Measurements from ENCODE around the gene NETO1. TPM values are rescaled to one million over a fixed set of nuclear protein-coding genes. Genes with fewer than 3 reads are reported as not detected.

The NETO1 gene
- total RNA-seq, 1 experiment from 2014 or later: 0.82 TPM

DNA sequence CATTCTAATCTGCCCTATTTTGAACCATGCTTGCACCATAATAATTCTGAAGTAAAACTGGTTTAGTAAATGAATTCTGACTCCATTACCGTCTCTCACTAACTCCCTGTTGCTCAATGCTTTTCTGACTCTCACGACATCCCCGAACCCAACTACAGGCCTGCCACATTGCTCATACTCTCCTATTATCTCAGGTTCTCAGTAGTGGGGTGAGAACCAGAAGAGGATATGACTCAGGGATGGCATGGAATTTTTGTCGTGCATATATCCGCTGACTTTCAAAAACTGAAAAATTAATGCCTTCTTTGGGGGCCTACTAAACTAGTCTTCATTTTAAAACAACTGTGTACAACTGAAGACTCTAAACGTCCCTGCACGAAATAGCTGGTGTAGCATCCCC, 34.3 kb downstream of the NETO1 start:
- POLR2A ChIA-PET: interaction anchor here (0.6 to 2.3 kb wide), 3 partner anchors 14 to 227 kb away, joined by 4 to 5 read pairs (median 4); no protein-coding TSS in a partner anchor
- H3K4me3 Mint-ChIP-seq (ENCODE audit: unreplicated experiment): no peak overlapping the region
- peaks cover 12% of the 10 kb centered on the region for H3K9me3 Mint-ChIP-seq (ENCODE audit: unreplicated experiment)
- no TSS peak for BruUV-seq (replicated peaks)
- H3K4me1 Mint-ChIP-seq (ENCODE audit: insufficient read depth, unreplicated experiment): peaks cover 22% of the 10 kb centered on the region
- peak overlapping the region; percentile 1 for H3K27ac Mint-ChIP-seq (ENCODE audit: low read depth, unreplicated experiment)
- no peaks in the 10 kb centered on the region for H3K27me3 Mint-ChIP-seq (ENCODE audit: insufficient read depth, unreplicated experiment)
- intact Hi-C loops (cut with micrococcal nuclease): loop anchor here (5.0 kb wide), 2 partner anchors 174 to 304 kb away; no protein-coding TSS in a partner anchor
- CTCF ChIA-PET: interaction anchor here (0.7 kb wide), 1 partner anchor 132 kb away, joined by 3 read pairs; no protein-coding TSS in a partner anchor
- peak; percentile 79 for DNase-seq (ENCODE audit: unreplicated experiment)
- TF ChIP-seq, protein P1, sequence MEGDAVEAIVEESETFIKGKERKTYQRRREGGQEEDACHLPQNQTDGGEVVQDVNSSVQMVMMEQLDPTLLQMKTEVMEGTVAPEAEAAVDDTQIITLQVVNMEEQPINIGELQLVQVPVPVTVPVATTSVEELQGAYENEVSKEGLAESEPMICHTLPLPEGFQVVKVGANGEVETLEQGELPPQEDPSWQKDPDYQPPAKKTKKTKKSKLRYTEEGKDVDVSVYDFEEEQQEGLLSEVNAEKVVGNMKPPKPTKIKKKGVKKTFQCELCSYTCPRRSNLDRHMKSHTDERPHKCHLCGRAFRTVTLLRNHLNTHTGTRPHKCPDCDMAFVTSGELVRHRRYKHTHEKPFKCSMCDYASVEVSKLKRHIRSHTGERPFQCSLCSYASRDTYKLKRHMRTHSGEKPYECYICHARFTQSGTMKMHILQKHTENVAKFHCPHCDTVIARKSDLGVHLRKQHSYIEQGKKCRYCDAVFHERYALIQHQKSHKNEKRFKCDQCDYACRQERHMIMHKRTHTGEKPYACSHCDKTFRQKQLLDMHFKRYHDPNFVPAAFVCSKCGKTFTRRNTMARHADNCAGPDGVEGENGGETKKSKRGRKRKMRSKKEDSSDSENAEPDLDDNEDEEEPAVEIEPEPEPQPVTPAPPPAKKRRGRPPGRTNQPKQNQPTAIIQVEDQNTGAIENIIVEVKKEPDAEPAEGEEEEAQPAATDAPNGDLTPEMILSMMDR (IDR thresholded peaks at IDR 0.05; ENCODE audit: unreplicated experiment): no peak
- no peaks in the 10 kb centered on the region for H3K36me3 Mint-ChIP-seq (ENCODE audit: insufficient read depth, unreplicated experiment)

DNA sequence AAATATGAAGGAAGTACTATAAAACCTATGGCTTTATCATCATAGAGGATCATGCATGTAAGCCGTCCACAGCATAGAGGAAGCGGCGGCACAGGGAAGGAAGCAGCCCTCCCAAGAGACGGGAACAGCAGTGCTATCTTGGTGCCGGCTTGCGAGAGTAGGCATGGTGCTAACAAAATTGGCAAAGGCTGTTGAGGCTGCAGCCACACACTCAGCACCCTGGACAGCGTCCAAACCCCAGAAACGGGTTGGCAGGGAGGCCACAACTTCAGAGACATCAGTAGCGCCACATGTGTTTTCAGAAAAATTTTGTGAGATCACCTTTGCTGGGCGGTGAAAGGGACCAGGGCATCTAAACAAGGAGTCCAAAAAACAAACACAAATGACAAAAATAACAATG, 37.7 kb downstream of the NETO1 start:
- H3K27me3 Mint-ChIP-seq (ENCODE audit: insufficient read depth, unreplicated experiment): no peaks in the 10 kb centered on the region
- ChIA-PET POLR2A (no interaction called here), CTCF (interaction anchor here (0.6 kb wide), 1 partner anchor 1030 kb away, joined by 3 read pairs; no protein-coding TSS in a partner anchor)
- H3K36me3 Mint-ChIP-seq (ENCODE audit: insufficient read depth, unreplicated experiment): peaks cover 4% of the 10 kb centered on the region
- peak; percentile 73 for DNase-seq (ENCODE audit: unreplicated experiment)
- intact Hi-C loops (cut with micrococcal nuclease): loop anchor here (5.0 kb wide), 2 partner anchors 177 to 307 kb away; no protein-coding TSS in a partner anchor
- no TSS peak for BruUV-seq (replicated peaks)
- H3K27ac Mint-ChIP-seq (ENCODE audit: low read depth, unreplicated experiment): no peak overlapping the region
- H3K4me3 Mint-ChIP-seq (ENCODE audit: unreplicated experiment): no peak overlapping the region
- TF ChIP-seq, protein P1 (IDR thresholded peaks at IDR 0.05; ENCODE audit: unreplicated experiment): no peak
- H3K9me3 Mint-ChIP-seq (ENCODE audit: unreplicated experiment): peaks cover 2% of the 10 kb centered on the region
- peaks cover 22% of the 10 kb centered on the region for H3K4me1 Mint-ChIP-seq (ENCODE audit: insufficient read depth, unreplicated experiment)

GRCh38 chr18:72828601-72829000, 39.2 kb downstream of the NETO1 start:
- TF ChIP-seq, protein P1 (IDR thresholded peaks at IDR 0.05; ENCODE audit: unreplicated experiment): no peak
- DNase-seq (ENCODE audit: unreplicated experiment): no peak
- POLR2A ChIA-PET: no interaction called here
- peaks cover 4% of the 10 kb centered on the region for H3K36me3 Mint-ChIP-seq (ENCODE audit: insufficient read depth, unreplicated experiment)
- intact Hi-C loops (cut with micrococcal nuclease): no loop called here
- no TSS peak for BruUV-seq (replicated peaks)
- peaks cover 14% of the 10 kb centered on the region for H3K4me1 Mint-ChIP-seq (ENCODE audit: insufficient read depth, unreplicated experiment)
- no peaks in the 10 kb centered on the region for H3K9me3 Mint-ChIP-seq (ENCODE audit: unreplicated experiment)
- H3K27ac Mint-ChIP-seq (ENCODE audit: low read depth, unreplicated experiment): no peak overlapping the region
- H3K27me3 Mint-ChIP-seq (ENCODE audit: insufficient read depth, unreplicated experiment): no peaks in the 10 kb centered on the region
- H3K4me3 Mint-ChIP-seq (ENCODE audit: unreplicated experiment): no peak overlapping the region
- CTCF ChIA-PET: interaction anchor here (0.6 to 0.7 kb wide), 2 partner anchors 971 to 1288 kb away, joined by 3 read pairs; no protein-coding TSS in a partner anchor

DNA sequence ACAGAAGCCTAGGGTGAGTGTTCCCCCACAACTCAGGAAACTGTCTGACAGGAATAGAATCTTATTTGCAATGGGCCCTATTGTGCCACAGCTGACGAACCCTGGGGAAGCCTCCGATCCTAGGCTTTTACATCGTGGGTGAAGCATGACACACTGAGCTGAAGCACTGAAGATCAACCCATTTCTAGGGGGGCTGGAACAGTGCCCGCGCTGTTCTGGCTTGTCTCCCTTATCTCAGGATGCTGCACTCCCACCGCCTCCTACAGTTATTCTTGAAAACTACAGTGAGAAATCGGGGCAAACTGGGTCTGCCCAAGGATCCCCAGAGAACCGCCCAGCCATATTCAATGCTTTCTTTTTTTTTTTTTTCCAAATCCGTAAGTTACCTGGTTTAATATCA, 41.1 kb downstream of the NETO1 start:
- Mint-ChIP-seq H3K36me3 (ENCODE audit: insufficient read depth, unreplicated experiment) (peaks cover 4% of the 10 kb centered on the region), H3K27ac (ENCODE audit: low read depth, unreplicated experiment) (no peak overlapping the region), H3K4me1 (ENCODE audit: insufficient read depth, unreplicated experiment) (peaks cover 7% of the 10 kb centered on the region), H3K4me3 (ENCODE audit: unreplicated experiment) (no peak overlapping the region), H3K9me3 (ENCODE audit: unreplicated experiment) (no peaks in the 10 kb centered on the region), H3K27me3 (ENCODE audit: insufficient read depth, unreplicated experiment) (no peaks in the 10 kb centered on the region)
- POLR2A ChIA-PET: no interaction called here
- no TSS peak for BruUV-seq (replicated peaks)
- DNase-seq (ENCODE audit: unreplicated experiment): no peak
- TF ChIP-seq, protein P1 (IDR thresholded peaks at IDR 0.05; ENCODE audit: unreplicated experiment): no peak
- intact Hi-C loops (cut with micrococcal nuclease): no loop called here
- CTCF ChIA-PET: interaction anchor here (0.6 kb wide), 1 partner anchor 696 kb away, joined by 4 read pairs; no protein-coding TSS in a partner anchor
